Measurements from ENCODE around the gene TRPM5.

Gene TRPM5

DNA sequence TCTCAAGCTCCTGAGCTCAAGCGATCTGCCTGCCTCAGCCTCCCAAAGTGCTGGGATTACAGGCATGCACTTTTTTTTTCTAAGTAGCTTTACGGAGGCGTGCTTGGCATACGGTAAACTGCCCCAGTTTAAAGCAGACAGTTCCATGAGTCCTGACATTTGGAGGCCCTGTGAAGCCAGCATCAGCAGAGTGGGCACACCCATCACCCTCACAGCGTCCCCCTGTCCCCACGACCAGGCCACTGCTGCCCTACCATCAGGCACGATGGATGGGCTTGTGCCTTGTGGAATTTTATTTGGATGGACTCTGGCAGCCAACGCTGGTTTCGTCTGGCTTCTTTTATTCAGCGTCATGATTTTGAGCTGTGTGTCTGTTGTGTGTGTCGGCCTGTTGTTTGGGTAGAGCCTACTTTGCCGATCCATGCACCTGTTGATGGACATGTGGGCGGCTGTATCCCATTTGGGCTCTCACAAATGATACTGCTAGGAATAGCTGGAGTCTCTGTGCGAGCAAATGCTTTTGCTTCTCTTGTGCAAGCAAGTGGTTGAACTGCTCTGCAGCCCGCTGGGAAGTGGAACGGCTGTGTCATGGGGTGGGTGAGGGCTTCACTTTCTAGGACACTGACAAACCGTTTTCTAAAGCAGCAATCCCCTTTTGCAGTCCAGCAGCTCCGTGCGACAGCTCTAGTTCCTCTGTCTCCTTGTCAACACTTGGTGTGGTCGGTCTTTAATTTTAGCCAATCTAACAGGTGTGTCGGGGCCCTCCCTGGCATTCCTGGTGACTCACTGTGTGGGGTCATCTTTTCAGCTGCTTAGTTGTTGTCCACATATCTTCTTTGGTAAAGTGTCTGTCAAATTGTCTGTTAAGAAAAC, 24.3 kb upstream of the TRPM5 start:
- no peak for DNase-seq

DNA sequence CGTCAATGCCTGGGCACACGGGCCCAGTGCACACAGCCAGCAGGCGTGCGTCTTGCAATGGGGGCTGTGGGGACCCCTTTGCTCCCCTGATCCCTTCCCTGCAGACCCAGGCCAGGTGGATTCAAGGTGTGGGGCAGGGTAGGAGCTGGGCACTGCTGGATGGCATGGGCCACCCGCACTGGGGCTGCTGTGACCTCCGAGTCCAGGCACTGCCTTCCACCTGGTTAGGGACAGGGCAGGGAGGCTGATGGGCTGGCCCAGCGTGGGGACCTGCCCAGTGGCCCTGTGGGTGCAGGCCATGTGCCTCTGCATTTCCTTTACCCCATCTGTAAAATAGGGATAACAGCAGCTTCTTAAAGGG, 23.4 kb upstream of the TRPM5 start:
- DNase-seq = no peak

DNA sequence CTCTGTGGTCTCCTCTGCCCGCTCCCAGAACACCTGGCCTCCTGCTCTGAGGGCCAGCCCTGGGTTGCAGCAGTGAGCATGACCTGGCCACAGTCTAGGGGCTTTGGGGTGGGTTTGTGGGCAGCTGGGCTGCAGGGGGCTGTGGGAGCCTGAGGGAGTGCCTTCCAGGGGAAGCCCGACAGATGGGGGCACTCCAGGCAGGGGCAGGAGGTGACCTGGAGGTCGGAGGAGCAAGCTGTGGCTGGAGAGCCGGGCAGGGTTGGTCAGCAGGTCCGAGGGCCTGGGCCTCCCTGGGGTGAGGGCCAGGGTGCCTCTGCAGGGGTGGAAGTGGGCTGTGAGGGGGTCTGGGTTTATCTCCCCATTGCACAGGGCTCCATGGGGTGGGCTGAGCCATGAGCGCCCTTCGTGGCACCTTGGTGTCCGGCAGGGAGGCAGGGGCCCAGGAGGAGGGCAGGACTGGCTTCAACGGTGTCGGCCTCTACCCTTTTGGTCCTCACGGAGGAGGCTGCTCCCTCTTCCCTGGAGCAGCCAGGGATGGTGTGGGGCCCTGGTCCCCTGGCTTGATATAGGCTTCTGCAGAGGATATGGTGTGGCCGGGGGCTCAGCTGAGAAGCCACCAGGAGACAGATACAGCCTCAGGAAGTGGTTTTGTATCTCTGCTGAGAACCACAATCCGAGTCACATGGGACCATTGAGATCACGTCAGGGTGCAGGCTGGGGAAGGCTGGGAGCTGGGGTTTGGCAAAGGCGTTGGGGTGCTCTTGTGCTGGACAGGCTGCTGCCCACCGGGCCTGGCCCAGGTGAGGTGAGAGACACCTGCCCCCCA, 22.8 kb upstream of the TRPM5 start:
- DNase-seq = no peak

DNA sequence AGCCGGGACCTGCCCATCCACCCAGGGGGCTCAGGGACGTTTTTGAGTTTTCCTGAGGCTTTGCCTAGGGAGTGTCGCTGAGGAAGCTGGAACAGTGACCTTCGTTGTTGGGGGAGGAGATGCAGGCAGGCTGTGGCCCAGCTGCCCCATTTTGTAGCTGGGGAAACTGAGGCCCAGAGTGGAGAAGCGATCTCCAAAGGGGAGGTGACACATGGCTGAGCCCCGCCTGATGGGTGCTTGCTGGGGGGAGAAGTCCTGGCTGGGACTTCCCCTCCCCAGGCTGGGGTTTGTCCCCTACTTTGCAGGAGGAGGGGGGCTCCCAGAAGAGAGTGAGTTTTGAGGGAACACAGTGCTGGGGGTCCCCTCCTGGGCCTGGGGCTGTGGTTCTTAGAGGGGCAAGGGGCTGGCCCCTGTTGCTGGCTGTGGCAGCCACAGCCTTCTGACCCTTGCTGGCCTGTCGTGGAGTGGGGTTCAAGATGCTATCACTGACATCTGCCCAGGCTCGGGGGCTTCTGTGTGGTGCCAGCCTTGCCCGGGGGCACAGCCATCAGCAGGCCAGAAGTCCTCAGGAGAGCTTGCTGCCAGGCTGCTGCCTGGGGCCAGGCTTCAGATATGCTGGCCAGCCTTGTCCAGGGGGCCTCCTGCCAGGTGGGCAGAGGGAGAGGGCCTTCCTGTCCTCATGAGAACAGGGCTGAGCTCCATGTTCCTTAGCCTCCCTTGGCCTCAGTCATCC, 21.9 kb upstream of the TRPM5 start:
- DNase-seq = no peak

DNA sequence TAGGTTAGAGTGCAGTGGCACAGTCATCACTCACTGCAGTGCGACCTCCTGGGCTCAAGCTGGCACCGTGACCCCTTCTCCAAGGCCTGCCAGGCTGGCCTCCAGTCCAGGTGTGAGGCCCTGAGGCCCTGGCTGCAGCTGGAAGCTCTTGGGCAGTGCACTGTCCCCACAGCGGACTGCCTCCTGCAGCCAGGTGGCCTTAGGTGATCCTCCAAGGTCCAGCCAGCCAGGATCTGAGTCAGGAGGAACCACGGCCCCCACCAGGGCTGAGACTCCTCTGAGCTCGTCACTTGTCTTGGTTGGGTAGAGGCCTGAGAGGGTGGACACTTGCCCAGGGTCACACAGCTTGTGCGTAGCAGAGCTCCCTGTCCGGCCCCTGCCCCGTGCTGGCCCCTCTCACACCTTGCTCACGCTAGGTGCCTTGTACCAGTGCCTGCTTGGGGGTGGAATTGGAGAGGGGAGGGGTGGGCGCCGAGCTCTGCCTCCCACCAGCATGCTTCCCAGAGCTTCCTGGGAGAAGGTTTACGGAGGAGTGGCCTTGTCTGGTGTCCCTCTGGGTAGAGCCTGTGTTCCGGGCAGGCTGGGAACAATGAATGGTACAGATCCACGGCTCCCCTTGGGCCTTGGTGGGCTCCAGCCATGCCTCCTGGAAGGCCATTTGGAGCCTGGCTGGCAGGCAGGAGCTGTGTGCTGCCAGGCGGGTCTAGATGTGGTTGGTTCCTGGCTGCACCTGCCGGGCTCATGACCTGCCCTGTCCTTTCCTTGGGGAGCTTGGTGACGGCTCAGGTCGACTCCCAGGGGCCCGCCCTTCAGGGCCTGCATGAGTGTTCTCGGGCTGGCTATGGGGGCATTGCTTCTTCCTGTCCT, 21.1 kb upstream of the TRPM5 start:
- DNase-seq = no peak

DNA sequence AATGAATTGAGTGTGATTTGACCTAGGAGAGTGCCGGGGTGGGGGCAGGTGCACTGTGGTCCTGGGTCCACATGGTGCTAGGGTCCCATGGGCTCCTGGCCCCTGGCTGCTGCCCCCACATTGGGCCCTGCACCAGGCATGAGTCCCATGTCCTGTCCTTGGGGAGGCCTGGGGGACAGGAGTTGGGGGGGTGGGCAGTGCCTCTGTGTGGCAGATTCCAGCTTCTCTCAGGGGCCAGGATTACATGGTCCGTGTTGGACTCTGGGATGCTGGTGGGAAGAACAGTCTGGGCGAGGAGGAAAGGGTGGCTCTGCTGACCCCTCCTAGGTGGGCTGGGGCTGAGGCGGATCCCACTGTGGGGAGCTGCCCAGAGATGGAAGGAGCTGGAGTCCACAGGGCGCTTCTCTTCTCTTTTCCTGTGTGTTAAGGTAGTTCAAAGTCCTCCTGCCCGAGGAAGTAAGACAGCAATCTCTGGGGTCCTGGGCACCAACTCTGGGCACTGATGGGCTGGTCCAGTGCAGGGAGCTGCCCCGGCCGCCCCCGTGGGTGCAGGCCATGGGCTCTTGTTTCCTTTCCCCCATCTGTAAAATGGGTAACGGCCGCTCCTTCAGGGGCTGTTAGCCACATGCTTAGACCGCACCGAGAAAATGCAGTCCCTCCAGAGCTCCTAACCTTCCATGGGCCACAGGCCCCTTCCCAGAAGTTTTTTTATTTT, 20.3 kb upstream of the TRPM5 start:
- no peak for DNase-seq

DNA sequence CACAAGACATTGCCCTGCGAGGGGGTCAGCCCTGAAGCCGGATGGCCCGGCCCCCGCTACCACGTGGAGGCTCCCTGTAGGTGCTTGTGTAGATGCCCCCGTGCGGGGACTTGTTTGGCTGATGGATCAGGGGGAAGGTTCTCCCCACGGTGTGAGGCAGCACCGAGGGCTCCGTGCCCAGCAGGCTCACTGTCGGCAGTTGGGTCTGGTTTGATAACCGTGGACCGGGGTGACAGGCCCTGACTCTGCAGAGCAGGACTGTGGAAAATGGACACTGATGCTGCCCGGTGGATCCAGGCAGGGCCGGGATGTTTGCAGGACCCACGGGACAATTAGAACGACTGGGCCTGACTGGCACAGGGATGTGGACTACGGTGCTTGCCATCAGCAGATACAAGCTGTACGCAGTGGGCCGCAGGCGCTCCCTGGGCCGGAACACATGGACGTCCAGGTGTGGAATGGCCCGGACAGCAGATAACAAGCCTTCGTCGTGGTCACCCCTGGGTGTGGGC, 19.5 kb upstream of the TRPM5 start:
- no peak for DNase-seq

DNA sequence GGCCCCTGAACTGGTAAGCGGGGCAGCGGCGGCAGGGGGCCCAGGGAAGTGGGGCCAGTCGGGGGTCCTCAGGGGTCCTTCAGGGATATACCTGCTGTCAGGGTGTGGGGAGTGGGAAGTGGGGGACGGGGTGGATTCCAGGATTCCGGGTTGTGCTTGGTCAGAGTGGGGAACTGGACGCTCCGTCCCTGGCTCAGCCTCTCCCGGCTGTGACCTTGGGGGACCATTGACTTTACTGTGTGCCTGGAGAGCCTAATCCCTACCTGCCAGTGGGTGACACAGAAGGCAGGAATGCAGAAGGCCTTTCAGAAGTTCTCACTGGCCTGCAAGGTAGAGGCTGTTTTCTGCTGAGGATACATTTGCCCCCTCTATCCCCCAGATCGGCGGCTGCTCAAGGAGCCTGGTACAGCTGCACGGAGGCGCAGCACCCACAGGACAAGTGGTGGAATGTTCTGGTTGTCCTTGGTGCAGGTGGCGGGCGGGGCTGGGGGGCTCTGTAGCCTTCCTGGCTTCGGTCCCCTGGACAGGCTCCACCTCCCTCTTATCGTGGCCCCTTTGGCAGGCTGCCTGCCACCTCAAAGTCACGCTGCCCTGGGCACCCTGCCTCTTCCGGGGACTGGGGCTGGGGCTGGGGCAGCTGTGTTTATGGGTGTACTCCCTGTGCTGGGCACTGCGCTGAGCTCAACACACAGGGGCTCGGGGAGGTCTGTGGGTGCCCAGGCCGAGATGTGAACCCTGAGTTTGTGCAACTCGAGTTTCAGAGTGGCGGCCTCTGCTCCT, 18.9 kb upstream of the TRPM5 start:
- DNase-seq = peak in 1 of 2 experiments; percentile 13

DNA sequence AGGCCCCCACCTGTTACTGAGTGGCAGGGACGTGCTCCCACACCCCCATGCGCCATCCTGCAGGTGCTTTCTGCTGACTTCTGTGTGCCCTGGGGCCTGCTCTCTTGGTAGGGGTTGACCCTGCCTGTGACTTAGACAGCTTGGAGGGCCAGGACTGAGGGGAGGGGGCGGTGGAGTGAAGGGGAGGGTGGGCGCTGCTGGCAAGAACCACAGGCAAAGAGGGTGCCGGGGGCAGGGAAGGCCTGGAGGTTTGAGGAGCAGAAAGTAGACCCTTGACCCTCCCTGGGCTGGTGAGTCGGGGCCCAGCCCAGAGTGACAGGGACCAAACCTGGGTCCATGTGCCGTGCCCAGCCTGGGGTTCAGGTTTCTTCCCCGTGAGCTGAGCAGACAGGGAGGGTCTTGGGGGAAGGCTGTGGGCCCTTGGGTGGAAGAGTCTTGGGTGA, 18.2 kb upstream of the TRPM5 start:
- no peak for DNase-seq

DNA sequence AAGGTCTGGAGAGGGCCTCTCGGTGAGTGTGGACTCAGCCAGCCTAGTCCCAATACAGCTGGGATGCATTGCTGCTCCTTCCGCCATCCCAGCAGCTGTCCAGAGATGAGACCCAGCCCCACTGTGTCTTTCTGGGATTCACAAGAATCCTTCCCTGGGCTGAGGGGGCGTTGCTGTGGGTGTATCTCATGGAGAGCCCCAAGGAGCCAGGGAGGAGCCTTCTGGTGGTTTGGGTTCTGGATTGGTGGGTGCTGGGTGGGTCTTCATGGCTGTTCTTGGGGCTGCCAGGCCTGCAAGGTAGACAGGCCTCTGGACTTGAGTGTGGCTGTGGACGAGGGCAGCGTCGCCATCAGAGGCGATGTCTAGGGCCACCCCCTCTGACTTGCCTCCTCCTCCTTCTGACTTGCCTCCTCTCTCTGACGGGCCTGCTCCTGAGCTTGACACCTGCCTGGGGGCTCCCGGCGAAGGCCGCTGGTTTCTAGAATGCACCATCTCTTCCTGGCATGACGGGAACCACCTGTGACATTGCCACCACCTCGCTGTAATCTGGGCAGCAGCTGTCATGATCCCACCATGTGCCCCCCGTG, 17.7 kb upstream of the TRPM5 start:
- no peak for DNase-seq

DNA sequence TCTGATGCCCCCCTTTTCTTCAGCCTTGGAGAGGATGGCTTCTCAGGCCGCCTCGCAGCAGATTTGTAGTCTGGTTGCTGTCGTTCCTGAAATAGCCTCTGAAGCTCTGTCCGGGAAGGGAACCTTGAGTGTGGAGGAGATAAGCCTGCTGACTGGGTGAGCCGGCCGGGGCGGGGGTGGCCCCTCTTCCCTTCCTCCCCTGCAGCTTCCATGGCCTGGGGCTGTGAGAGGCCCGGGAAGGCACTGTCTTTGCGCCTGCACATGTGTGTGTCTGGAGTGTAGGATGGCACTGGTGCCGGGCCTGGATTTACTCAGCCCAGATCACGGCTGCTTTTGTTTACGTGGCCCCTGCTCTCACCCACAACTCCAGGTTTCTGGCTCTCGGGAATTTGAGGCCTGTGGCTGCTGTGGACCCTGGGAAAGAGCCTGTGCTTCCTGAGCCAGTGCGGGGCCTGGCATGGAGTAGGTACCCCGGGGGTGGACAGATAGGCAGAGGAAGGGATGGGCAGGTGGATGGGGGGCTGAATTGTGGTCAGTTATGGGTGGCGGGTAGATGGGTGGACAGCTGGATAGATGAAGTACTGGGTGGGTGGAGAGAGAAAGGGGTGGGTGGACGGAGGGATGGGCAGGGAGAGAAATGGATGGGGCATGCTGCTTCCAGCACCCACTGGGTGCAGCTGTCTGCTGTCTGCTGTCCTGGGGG, 17.1 kb upstream of the TRPM5 start:
- no peak for DNase-seq

DNA sequence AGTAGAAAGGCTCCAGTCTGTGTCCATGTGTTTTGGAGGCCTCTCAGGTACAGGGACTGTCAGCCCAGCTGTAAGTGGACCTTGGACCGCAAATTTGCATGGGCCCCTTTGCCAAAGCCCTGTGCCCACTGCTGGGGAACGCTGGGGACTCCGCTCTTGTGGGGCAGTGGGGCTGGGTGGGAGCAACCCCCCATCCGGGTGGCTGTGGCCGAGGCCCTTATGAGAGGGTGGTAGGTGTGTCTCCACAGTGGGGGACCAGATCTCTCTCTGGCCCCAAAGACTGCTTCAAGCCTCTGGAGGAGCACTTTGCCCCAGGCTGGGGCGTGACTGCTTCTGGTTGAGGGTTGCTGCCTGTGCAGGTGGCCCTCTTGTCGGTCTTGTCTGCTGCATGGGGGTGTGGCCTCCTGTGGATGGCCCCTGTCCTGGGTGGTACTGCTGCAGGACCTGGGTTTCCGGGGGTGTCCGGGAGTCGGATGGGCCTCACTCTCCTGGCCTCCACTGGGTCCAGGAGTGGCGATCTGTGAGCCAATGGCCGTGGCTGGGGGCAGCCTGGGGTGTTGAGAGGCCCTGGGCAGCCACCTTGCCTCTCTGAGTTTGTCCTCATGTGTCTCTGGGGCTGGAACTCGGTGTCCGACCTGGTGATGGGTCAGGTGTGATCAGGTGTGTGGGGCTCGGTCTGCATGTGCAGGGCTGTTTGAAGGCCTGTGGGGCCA, 16.4 kb upstream of the TRPM5 start:
- DNase-seq = no peak

DNA sequence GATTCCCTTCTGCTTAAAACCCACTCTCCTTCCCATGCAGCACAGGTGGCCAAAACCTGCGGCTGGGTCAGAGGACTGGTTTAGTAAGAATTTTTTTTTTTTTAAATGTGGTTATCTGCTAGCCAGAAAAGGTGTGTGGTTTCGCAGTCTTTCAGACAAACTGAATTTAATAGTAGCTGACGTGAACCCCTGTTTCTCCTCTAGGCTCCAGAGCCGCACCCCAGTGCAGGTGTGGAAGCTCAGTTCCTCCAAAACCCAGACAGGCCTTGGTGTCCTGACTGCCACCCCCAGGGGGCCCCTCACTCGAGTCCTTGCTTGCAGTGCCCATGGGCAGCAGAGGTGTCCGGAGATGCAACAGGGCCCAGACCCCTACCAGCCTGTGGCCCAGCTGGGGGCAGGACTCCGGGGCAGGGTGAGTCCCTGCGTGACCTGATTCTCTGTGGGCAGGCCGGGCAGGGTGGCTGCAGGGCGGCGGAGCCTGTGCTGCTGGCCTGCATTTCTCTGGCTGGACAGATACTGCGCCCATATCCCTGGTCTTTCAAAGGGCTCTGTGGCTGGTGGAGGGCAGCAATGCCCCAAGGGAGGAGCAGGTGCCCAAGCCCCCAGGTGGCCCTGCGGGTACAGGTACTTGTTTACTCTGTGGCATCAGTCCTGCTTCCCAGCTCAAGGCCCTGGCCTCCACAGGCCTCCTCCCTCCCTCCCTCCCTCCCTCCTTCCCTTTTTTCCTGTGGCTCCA, 15.7 kb upstream of the TRPM5 start:
- DNase-seq = no peak

DNA sequence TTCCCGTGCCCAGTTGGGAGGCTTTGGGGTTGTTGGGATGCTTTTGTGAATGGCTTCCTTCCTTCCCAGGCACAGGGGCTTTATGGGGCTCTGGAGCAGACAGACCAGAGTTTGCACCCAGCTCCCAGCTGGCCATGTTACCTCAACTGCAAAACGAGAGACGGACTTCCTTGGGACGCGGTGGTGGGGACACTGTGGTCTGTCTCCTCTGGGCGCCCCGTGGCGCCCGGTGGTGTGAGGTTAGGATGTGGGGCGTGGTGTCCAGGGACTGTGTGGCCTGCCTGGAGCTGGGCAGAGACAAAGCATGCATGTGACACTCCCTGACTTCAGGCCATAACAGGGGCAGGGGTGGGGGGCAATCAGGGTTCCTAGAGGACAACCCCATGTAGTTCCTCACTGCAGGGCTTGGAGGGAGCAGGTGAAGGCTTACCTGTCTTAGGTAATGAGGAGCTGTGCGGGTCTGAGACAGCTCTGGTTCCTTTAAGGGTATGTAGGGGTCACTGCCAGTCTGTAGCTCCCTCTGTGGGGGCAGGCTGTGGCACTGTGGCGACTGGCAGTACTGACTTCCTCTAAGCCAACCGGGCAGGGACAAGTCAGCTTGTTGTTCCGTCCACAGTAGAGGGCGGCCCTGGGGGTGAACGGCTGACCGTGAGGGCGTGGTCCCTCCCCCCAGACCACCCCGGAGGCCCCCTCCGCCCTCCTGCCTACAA, 14.9 kb upstream of the TRPM5 start:
- DNase-seq = no peak

DNA sequence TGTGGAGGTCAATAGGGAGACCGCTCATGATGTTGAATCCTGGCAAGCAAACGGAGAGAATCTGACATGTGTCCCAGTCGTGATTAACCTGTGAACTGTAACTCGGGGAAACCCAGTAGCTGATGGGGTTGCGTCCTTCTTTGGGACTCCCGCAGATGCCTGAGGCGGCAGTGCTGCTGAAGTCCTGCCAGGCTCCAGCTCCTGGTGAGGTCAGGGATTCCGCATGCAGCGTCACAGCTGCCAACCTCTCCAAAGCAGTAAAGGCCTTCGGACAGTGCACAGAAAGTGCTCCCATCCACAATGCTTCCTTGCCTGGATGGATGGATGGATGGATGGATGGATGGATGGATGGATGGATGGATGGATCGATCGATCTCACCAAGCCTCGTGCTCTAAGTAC, 14.0 kb upstream of the TRPM5 start:
- no peak for DNase-seq

DNA sequence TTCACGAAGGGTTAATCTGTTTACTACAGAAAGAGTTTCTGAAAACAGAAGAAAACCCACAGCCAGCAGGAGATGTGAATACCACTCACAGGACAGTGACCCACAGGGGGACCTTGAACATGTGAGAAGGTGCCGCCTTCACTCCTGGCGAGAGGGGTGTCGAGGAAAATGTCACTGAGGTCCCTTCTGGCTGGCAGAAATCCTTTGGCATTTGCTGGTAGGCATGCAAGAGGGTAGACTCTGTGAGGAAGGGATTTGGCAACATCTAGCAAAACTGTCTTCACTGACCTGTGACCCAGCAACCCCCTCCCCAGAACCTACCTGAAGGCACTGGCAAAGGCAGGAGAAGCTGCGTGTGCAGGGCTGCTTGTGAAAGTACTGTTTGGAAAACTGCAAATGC, 9.1 kb upstream of the TRPM5 start:
- no peak for DNase-seq

DNA sequence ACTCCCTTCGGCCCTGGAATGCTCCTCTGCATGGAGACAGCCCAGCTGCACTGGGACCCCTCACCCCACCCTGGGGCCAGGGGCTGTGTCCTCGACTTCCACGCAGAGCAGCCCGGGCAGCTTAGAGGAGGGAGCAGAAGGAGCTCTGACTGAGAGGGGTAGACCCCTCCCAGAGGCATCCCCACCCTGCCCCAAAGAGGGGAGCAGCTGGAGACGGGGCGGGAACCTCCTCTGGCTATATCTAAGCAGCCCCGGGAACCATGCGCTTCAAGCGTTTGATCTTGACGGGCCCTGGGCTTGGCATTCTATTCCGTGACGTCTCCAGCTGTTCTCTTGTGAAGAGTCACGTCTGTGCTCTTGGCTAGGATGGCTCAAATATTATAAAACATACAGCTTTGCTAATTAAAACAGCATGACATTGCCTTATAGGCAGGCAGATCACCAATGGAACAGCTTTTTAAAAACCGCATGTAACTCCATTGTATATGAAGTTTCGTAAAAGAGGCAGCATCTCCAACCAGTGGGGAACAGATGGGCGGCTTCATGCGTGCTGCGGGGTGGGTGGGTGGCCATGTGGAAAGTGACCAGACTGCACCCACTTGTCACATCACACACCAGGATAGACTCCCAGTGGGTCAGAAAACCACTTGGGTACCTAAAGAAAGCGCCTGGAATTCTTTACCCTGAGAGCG, 8.2 kb upstream of the TRPM5 start:
- no peak for DNase-seq

Measured in SHP77 (cell line).